K562 (cell line): ENCODE data around the gene SUMF1. TPM values are rescaled to one million over a fixed set of nuclear protein-coding genes. Genes with fewer than 3 reads are reported as not detected.

Experiments
- CBX1 ChIP-seq: sonication (generic); IDR thresholded peaks from 2 replicates; pipeline ENCODE4 v1.6.1; 2016; ENCODE audit warnings: antibody characterized with exemption, low read depth, mild to moderate bottlenecking
- CEBPB ChIP-seq: fragments of 450-650 bp; IDR thresholded peaks from 2 replicates; pipeline ENCODE4 v1.6.1; 2016; ENCODE audit warnings: missing genetic modification characterization, missing compliant biosample characterization
- HEY1 ChIP-seq: fragments of 250-450 bp; sonication (Bioruptor Pico); IDR thresholded peaks from 2 replicates; pipeline ENCODE4 v1.5.0; 2020; ENCODE audit warnings: mild to moderate bottlenecking, moderate library complexity, borderline replicate concordance
- MCM7 ChIP-seq, 2 experiments: fragments of 450-650 bp; IDR thresholded peaks; 2 replicates each; pipeline ENCODE4 v1.6.1; 2016 to 2018
- NEUROD1 ChIP-seq: fragments of 150-350 bp; IDR thresholded peaks from 2 replicates; pipeline ENCODE4 v1.6.1; 2014; ENCODE audit warnings: borderline replicate concordance, low read length, low read depth; ENCODE audit not compliant: partially characterized antibody
- SMAD4 ChIP-seq: fragments of 250-450 bp; sonication (Bioruptor Pico); conservative IDR thresholded peaks from 2 replicates; pipeline ENCODE4 v1.8.0; 2021; ENCODE audit warnings: inconsistent platforms, mild to moderate bottlenecking, moderate library complexity
- TCF7L2 ChIP-seq: fragments of 150-350 bp; IDR thresholded peaks from 2 replicates; pipeline ENCODE4 v1.6.1; 2016; ENCODE audit warnings: low read depth, mild to moderate bottlenecking, low read length, moderate library complexity
- UBTF ChIP-seq, 2 experiments: IDR thresholded peaks; 2 replicates each; pipeline ENCODE4 v1.6.1; 2012; ENCODE audit warnings: improper control_type of control experiment in 2 of 2, low read depth in 2 of 2, low read length in 2 of 2, borderline replicate concordance in 1 of 2
- ZNF133 ChIP-seq: fragments of 250-450 bp; sonication (Bioruptor Pico); IDR thresholded peaks from 2 replicates; pipeline ENCODE4 v1.4.0; 2020; ENCODE audit warnings: mild to moderate bottlenecking
- ZNF253 ChIP-seq: fragments of 250-450 bp; sonication (Bioruptor Pico); conservative IDR thresholded peaks from 2 replicates; pipeline ENCODE4 v1.6.1; 2021; ENCODE audit warnings: mild to moderate bottlenecking
- polyA plus RNA-seq, 8 experiments: library from polyadenylated mRNA; depleted of rRNA in 4 of 8; stranded (reverse) in 5 of 8; unstranded in 3 of 8; fragments of >200 nt; fragmentation: Nextera tagmentation in 2 of 8; fragmentation: Illumina TruSeq in 1 of 8; extraction: Ambion mirVana in 2 of 8; extraction: Trizol in 1 of 8; gene quantifications; 2 replicates each; pipeline versions ENCODE4 v1.2.1 to v1.2.3, GENCODE V29; 2011 to 2014; ENCODE audit warnings: inconsistent platforms in 1 of 8, missing spikeins in 1 of 8
- total RNA-seq, 7 experiments: library from RNA; depleted of rRNA in 6 of 7; stranded (reverse); fragments of >200 nt in 6 of 7; fragmentation: Illumina TruSeq in 2 of 7; extraction: Trizol in 2 of 7; gene quantifications; 2 replicates each; pipeline versions ENCODE4 v1.2.1 to v1.2.3, GENCODE V29; 2011 to 2021; ENCODE audit warnings: low replicate concordance in 1 of 7
- TF ChIP-seq, protein P1 (sequence below): sonication (generic); formaldehyde crosslinking; IDR thresholded peaks from 2 replicates; pipeline ENCODE4 v1.8.1; 2023; ENCODE audit warnings: missing genetic modification reagents, mild to moderate bottlenecking, borderline replicate concordance
- TF ChIP-seq, protein P2 (sequence below): IDR thresholded peaks from 3 replicates; pipeline ENCODE4 v1.6.1; 2011; ENCODE audit warnings: borderline replicate concordance, mild to moderate bottlenecking; ENCODE audit not compliant: insufficient read length, insufficient read depth

SUMF1 gene
- total and polyA plus RNA-seq, 9 of the 15 experiments (the other 6 are each of a cell fraction or from before 2014, with no cell fraction given) = 1.3 to 7.4 (median 4.2) TPM

DNA sequence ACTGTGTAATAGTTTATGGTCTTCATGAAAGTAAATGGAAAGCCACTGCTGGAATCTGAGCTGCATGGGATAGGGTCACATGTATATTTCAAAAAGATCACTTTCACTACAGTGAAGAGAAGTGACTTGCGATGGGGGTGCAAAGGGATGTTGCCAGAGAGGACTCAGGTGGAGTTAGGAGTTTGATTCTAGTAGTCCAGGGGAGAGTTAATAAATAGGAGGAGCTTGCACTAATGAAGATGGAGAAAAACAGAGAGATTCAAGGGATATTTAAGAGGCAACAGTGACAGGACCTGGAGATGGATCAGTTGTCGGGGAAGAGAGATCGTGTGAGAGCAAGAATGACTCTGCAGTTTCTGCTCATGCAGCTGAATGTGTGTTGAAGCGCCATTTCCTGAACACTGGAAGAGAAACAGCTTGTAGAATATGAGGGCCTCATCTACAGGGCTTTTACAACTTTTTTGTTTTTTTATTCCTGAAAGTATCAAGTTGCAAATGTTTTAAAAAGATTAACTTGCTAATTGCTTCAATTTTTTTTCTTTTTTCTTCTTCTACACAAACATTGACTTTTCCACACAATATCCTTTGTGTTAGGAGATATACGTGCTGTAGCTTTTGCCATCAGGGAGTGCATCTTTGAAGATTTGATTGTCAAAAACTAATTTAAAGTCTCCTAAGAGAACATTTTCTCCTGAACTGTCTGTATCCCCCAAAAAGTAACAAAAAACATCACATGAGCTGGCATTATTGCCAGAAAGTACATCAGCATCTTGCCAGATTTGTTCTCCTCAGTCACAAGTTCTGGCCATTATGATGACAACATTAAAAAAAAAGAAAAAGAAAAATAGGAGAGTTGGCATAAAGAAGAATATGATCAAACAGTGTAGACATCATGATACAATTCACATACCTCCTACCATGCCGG is 126.4 kb downstream of the SUMF1 start (continued):
- TF ChIP-seq, protein P1, sequence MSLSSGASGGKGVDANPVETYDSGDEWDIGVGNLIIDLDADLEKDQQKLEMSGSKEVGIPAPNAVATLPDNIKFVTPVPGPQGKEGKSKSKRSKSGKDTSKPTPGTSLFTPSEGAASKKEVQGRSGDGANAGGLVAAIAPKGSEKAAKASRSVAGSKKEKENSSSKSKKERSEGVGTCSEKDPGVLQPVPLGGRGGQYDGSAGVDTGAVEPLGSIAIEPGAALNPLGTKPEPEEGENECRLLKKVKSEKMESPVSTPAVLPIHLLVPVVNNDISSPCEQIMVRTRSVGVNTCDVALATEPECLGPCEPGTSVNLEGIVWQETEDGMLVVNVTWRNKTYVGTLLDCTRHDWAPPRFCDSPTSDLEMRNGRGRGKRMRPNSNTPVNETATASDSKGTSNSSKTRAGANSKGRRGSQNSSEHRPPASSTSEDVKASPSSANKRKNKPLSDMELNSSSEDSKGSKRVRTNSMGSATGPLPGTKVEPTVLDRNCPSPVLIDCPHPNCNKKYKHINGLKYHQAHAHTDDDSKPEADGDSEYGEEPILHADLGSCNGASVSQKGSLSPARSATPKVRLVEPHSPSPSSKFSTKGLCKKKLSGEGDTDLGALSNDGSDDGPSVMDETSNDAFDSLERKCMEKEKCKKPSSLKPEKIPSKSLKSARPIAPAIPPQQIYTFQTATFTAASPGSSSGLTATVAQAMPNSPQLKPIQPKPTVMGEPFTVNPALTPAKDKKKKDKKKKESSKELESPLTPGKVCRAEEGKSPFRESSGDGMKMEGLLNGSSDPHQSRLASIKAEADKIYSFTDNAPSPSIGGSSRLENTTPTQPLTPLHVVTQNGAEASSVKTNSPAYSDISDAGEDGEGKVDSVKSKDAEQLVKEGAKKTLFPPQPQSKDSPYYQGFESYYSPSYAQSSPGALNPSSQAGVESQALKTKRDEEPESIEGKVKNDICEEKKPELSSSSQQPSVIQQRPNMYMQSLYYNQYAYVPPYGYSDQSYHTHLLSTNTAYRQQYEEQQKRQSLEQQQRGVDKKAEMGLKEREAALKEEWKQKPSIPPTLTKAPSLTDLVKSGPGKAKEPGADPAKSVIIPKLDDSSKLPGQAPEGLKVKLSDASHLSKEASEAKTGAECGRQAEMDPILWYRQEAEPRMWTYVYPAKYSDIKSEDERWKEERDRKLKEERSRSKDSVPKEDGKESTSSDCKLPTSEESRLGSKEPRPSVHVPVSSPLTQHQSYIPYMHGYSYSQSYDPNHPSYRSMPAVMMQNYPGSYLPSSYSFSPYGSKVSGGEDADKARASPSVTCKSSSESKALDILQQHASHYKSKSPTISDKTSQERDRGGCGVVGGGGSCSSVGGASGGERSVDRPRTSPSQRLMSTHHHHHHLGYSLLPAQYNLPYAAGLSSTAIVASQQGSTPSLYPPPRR (CRISPR knock-in tag) = no peak
- TF ChIP-seq SMAD4 (0 out of 2 replicates have a peak, but pooled peaks have one; percentile 32), CEBPB (no peak), HEY1 (CRISPR knock-in tag) (no peak), CBX1 (no peak), ZNF253 (CRISPR knock-in tag) (no peak), TCF7L2 (no peak), NEUROD1 (no peak), UBTF (IDR thresholded peaks at IDR 0.05; ENCODE audit: borderline replicate concordance in 1 of 2, low read depth in 2 of 2, low read length in 2 of 2) (no peak), MCM7 (IDR thresholded peaks at IDR 0.05) (0 out of 4 replicates have a peak, but pooled peaks of 1 of the 2 experiments have one; percentile 54), ZNF133 (no peak)
- TF ChIP-seq, protein P2, sequence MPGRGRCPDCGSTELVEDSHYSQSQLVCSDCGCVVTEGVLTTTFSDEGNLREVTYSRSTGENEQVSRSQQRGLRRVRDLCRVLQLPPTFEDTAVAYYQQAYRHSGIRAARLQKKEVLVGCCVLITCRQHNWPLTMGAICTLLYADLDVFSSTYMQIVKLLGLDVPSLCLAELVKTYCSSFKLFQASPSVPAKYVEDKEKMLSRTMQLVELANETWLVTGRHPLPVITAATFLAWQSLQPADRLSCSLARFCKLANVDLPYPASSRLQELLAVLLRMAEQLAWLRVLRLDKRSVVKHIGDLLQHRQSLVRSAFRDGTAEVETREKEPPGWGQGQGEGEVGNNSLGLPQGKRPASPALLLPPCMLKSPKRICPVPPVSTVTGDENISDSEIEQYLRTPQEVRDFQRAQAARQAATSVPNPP = no peak
